MM.1S (cell line): ENCODE results near the gene ABCA3.

ENCODE experiments used
- EZH2 ChIP-seq: fragments of 300-600 bp; sonication (generic); optimal IDR thresholded peaks from 2 replicates; pipeline ENCODE3; 2017; ENCODE audit warnings: low read depth, mild to moderate bottlenecking, antibody characterized with exemption, low read length, mixed read lengths
- TF ChIP-seq, protein P1 (sequence below): fragments of 300-600 bp; sonication (generic); IDR thresholded peaks from 2 replicates; pipeline ENCODE4 v1.5.1; 2016; ENCODE audit warnings: antibody characterized with exemption, low read length, mixed read lengths

GRCh38 chr16:2235234-2235651 is 105.3 kb downstream of the ABCA3 start:
- TF ChIP-seq, protein P1, sequence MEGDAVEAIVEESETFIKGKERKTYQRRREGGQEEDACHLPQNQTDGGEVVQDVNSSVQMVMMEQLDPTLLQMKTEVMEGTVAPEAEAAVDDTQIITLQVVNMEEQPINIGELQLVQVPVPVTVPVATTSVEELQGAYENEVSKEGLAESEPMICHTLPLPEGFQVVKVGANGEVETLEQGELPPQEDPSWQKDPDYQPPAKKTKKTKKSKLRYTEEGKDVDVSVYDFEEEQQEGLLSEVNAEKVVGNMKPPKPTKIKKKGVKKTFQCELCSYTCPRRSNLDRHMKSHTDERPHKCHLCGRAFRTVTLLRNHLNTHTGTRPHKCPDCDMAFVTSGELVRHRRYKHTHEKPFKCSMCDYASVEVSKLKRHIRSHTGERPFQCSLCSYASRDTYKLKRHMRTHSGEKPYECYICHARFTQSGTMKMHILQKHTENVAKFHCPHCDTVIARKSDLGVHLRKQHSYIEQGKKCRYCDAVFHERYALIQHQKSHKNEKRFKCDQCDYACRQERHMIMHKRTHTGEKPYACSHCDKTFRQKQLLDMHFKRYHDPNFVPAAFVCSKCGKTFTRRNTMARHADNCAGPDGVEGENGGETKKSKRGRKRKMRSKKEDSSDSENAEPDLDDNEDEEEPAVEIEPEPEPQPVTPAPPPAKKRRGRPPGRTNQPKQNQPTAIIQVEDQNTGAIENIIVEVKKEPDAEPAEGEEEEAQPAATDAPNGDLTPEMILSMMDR: no peak
- TF ChIP-seq EZH2: no peak
